ENCODE results near the gene CBX2.
A peak's percentile ranks its signal among the peaks of the same experiment; 100 is the strongest.

The CBX2 gene

GRCh38 chr17:79777894-79778503, at the start of gene CBX2:
Gene CBX2 (plus strand): TSS chr17:79778148. CDS start chr17:79778236, 88 bp downstream.
- peak; percentile 29 to 80 for DNase-seq (ENCODE audit: low read depth in 2 of 2)

- peak; percentile 53 to 76 for DNase-seq (ENCODE audit: low read depth in 2 of 2)
These were observed 49.6 kb upstream of the CBX2 start for GRCh38 chr17:79728169-79728907.

- no peak for DNase-seq (ENCODE audit: low read depth in 2 of 2)
These were observed 49.0 kb upstream of the CBX2 start for GRCh38 chr17:79728908-79729471.

GRCh38 chr17:79729761-79730160, 48.2 kb upstream of the CBX2 start:
- no peak for DNase-seq (ENCODE audit: low read depth in 2 of 2)

- no peak for DNase-seq (ENCODE audit: low read depth in 2 of 2)
These were observed 47.5 kb upstream of the CBX2 start for GRCh38 chr17:79730437-79730768.

GRCh38 chr17:79730769-79731483, 47.0 kb upstream of the CBX2 start, which contains the start of gene ENPP7:
Gene ENPP7 (plus strand): TSS chr17:79730943. CDS start chr17:79731140, 197 bp downstream.
- DNase-seq (ENCODE audit: low read depth in 2 of 2), result no peak

GRCh38 chr17:79732254-79732653, 45.7 kb upstream of the CBX2 start:
- DNase-seq (ENCODE audit: low read depth in 2 of 2), result no peak

GRCh38 chr17:79732804-79733691, 44.9 kb upstream of the CBX2 start:
- DNase-seq (ENCODE audit: low read depth in 2 of 2), result no peak

GRCh38 chr17:79733692-79734070, 44.3 kb upstream of the CBX2 start:
- DNase-seq (ENCODE audit: low read depth in 2 of 2), result no peak

GRCh38 chr17:79735096-79735495, 42.9 kb upstream of the CBX2 start:
- DNase-seq (ENCODE audit: low read depth in 2 of 2), result no peak

- no peak for DNase-seq (ENCODE audit: low read depth in 2 of 2)
These were observed 40.7 kb upstream of the CBX2 start for GRCh38 chr17:79737046-79737921.

- no peak for DNase-seq (ENCODE audit: low read depth in 2 of 2)
These were observed 39.9 kb upstream of the CBX2 start for GRCh38 chr17:79737922-79738578.

- DNase-seq (ENCODE audit: low read depth in 2 of 2), result no peak
These were observed 39.3 kb upstream of the CBX2 start for GRCh38 chr17:79738643-79739042.

GRCh38 chr17:79739148-79740062, 38.5 kb upstream of the CBX2 start:
- no peak for DNase-seq (ENCODE audit: low read depth in 2 of 2)

GRCh38 chr17:79740413-79740812, 37.5 kb upstream of the CBX2 start:
- no peak for DNase-seq (ENCODE audit: low read depth in 2 of 2)

GRCh38 chr17:79741401-79741750, 36.6 kb upstream of the CBX2 start:
- DNase-seq (ENCODE audit: low read depth in 2 of 2), result no peak

GRCh38 chr17:79741751-79742588, 36.0 kb upstream of the CBX2 start:
- peak; percentile 14 to 47 for DNase-seq (ENCODE audit: low read depth in 2 of 2)

- DNase-seq (ENCODE audit: low read depth in 2 of 2), result no peak
These were observed 35.4 kb upstream of the CBX2 start for GRCh38 chr17:79742589-79742918.

All from stimulated activated CD8-positive, alpha-beta memory T cell treated with anti-CD3 and anti-CD28 coated beads, Interleukin-7, amount 100 ng/mL, for 4 hours (primary cell).